SKM-1 treated with dmso at 0.1 percent for 144 hours (cell line): ENCODE data around the gene NMS.

Experiments
- DNase-seq: peaks from one replicate; lab custom pipeline; 2025; ENCODE audit not compliant: unreplicated experiment; lab: John Stamatoyannopoulos, UW

Gene NMS

DNA sequence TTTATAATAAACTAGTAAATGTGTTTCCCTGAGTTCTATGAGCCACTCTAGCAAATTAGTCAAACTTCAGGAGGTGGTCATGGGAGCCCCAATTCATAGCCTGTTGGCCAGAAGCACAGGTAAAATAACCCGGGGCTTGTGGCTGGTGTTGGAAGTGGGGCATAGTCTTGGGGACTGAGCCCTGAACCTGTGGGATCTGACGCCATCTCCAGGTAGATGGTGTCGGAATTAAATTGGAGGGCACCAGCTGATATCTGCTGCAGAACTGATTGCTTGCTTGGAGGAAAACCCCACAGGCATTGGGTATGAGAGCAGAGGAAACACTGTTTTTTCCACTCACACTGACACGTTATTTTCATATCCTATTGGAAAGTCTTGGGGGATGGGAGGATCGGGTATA is 14.1 kb downstream of the NMS start:
- no peak for DNase-seq

GRCh38 chr2:100485396-100485795 is 15.1 kb downstream of the NMS start:
- DNase-seq: no peak

GRCh38 chr2:100494712-100495111 is 24.4 kb downstream of the NMS start:
- no peak for DNase-seq

DNA sequence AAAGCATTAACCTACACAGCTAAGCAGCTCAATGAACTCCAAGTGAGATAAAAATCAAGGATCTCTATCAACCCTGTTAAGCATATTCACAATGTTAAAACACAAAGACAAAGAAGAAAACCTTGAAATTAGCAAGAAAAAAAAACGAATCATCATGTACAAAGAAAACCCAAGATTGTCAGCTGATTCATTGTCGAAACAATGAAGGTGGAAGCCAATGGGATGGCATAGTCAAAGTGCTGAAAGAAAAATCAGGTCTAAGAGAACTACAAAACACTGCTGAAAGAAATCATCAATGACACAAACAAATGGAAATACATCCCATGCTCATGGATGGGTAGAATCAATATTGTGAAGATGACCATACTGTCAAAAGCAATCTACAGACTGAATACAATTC is 32.5 kb downstream of the NMS start:
- no peak for DNase-seq

DNA sequence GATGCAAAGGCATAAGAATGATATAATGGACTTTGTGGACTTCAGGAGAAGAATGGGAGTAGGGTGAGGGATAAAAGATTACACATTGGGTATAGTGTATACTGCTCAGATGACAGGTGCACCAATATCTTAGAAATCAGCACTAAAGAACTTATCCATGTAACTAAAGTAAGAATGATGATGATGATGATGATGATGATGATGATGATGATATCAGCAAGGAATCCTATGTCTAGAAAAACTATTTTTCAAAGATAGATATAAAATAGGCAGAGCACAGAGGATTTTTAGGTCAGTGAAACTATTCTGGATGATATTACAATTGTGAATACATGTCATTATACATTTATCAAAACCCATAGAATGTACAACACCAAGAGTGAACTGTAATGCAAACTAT is 34.3 kb downstream of the NMS start:
- DNase-seq: no peak

DNA sequence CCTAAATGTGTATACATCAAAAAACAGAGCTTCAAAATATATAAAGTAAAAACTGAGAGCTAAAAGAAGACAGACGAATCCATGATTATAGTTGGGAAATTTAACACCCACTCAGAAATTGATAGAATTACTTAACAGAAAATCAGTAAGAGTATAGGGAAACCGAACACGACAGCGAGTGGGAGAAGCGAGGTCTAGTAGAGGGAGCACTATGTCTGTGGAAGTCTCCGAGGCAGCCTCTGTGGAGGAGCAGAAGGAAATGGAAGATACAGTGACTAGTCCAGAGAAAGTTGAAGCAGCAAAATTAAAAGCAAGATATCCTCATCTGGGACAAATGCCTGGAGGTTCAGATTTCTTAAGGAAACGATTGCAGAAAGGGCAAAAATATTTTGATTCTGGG is 38.8 kb downstream of the NMS start:
- no peak for DNase-seq

- DNase-seq: peak; percentile 53
Measured at GRCh38 chr2:100513650-100514049, 43.4 kb downstream of the NMS start.

DNA sequence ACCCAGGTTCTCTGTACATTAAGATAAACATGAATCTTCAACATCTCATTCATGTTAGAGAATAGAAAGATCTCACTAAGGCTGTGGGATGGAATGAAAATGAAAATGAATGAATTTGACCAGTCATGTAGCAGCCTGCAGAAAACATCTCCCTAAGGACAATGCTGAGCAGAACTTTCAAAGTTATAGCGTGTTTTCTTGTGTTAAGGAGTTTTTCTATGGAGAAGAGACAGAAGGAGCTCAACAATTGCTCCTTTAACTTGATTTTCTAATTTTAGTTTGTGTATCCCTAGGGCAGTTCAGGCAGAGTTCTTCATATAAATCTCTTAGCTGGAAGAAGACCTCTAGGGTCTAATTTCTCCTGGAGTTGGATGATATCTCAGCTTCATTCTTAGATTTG is 47.3 kb downstream of the NMS start:
- no peak for DNase-seq

GRCh38 chr2:100518801-100519200 is 48.5 kb downstream of the NMS start:
- no peak for DNase-seq

- DNase-seq: no peak
Measured at GRCh38 chr2:100520224-100520623, 49.9 kb downstream of the NMS start.

DNA sequence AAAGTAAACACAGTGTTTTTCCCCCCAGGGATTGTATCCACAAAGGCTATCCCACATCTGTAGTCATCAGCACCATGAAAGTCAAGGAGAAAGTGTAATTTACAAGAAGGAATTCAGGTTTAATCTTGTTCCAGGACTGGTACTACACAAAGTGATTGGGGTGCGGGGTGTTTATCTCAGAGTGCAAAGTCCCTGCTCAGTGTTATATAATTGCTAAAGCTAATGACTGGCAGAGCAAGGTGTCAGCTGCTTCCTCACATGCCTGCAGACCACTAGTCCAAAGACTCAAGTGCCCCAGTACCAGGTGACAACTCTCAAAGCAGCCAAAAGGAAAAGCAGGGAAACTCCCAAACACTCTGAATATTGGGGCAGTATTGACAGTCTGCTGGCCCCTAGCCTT is 52.1 kb downstream of the NMS start:
- DNase-seq: no peak

DNA sequence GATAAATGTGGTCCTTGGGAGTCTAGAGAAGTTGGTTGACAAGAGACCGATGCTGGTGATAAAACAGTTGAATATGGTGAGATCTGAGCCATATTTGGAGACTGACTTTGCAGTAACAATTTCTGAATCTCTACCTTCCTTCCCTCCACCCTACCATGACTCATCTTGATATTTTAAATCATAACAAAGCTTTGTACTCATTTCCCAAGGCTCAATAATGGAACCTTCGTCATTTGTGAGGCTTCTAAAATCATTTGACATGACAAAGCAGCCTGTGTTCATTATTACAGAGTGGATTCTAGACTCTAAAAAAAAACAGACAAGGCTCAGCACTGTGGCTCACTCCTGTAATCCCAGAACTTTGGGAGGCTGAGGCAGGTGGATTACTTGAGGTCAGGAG is 54.0 kb downstream of the NMS start:
- no peak for DNase-seq

GRCh38 chr2:100526868-100527267 is 56.6 kb downstream of the NMS start:
- no peak for DNase-seq

DNA sequence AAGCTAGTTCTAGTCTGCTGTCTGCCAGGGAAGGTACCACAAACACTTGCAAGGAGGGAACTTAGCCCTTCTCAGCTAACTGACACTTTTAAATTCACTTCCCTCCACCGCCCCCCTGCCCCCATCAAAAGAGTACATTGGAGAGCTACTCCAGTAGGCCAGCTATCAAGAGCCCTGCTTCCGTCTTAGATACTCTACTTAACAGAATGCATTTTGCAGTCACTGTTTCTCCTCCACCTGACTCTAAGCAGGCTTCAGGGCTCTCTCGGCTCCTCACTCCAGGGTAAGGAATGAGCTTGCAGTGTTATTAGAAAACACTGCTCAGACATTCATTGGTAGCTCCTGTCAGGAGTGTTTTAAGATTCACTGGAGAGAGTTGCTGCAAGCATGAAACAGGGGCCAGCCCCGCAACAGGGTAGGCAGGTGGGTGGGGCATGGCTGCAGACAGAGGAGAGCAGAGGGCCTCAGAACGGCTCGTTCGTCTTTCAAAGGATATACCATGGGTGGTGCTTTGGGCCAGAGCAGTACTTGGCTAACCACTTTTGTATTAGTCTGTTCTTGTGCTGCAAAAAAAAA is 57.2 kb downstream of the NMS start:
- DNase-seq: no peak

DNA sequence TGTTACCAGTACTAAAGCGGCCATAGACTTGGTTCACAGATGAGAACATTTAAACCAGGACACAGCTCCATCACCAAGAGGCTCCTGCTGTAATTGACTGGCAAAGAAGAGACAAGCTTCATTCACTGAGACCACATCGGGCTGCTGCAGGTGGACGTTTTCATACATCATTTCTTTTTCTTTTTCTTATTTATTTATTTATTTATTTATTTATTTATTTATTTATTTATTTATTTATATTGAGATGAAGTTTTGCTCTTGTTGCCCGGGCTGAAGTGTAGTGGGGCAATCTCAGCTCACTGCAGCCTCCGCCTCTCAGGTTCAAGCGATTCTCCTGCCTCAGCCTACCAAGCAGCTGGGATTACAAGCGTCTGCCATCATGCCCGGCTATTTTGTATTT is 58.9 kb downstream of the NMS start:
- no peak for DNase-seq

DNA sequence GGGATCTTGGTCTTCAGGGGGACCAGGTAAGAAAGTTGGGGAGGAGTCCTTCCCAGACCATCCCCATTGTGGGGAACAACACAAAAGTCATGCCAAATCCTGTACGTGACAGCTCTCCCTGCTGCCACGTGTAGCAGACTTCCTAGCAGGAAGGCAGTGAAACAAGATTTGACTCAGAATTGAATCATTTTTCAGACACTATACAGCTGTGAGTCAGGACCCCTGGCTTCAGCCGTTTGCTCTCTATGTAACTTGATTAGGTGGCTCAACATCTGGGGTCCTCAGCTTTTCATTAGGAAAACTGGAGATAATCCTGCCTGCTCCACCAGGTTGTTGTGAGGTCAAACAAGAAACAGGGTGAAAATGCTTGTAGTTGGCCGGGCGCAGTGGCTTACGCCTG is 59.6 kb downstream of the NMS start:
- no peak for DNase-seq
